Fibroblast of lung (primary cell): ENCODE results near the gene VPS29. TPM values are rescaled to one million over a fixed set of nuclear protein-coding genes. Genes with fewer than 3 reads are reported as not detected.

Experiments
- DNase-seq, 2 donors: peaks; one replicate each; pipeline versions ENCODE4 v3.0.0 to v3.0.0-alpha.2; 2010; ENCODE audit warnings: low read depth in 2 of 2
- H2AFZ ChIP-seq: 2 replicates; pipeline ENCODE4 v1.5.1; 2012; ENCODE audit warnings: low read length, control low read depth, inconsistent platforms
- H3K27ac ChIP-seq: 2 replicates; pipeline ENCODE4 v1.5.1; 2011; ENCODE audit warnings: low read length, control low read depth; ENCODE audit not compliant: insufficient read depth
- H3K27me3 ChIP-seq: 2 replicates; pipeline ENCODE4 v1.5.1; 2011; ENCODE audit warnings: mild to moderate bottlenecking, low read length; ENCODE audit not compliant: control insufficient read depth, insufficient read depth
- H3K36me3 ChIP-seq: 2 replicates; pipeline ENCODE4 v1.5.1; 2011; ENCODE audit warnings: low read length; ENCODE audit not compliant: control insufficient read depth, insufficient read depth
- H3K4me1 ChIP-seq: 2 replicates; pipeline ENCODE4 v1.5.1; 2011; ENCODE audit warnings: low read length; ENCODE audit not compliant: control insufficient read depth, insufficient read depth; ENCODE audit errors: extremely low read depth
- H3K4me2 ChIP-seq: 2 replicates; pipeline ENCODE4 v1.5.1; 2011; ENCODE audit warnings: low read length, control low read depth; ENCODE audit not compliant: insufficient read depth; ENCODE audit errors: extremely low read depth
- H3K4me3 ChIP-seq, 4 experiments: fragments of 200-600 bp in 1 of 4; sonication (generic) in 1 of 4; replicated peaks in 1 of 4; 2 replicates each; pipeline ENCODE4 v1.5.1; 2011 to 2016; ENCODE audit warnings: low read length in 4 of 4, low read depth in 3 of 4, mild to moderate bottlenecking in 3 of 4, control low read depth in 2 of 4, inconsistent platforms in 1 of 4, mixed read lengths in 1 of 4; ENCODE audit not compliant: insufficient read depth in 1 of 4; ENCODE audit errors: control extremely low read depth in 1 of 4
- H3K79me2 ChIP-seq: 2 replicates; pipeline ENCODE4 v1.5.1; 2012; ENCODE audit warnings: mild to moderate bottlenecking, low read length, inconsistent platforms; ENCODE audit not compliant: control insufficient read depth, insufficient read depth
- H3K9ac ChIP-seq: 2 replicates; pipeline ENCODE4 v1.5.1; 2011; ENCODE audit warnings: mild to moderate bottlenecking, low read length, control low read depth; ENCODE audit not compliant: insufficient read depth
- H3K9me3 ChIP-seq: 2 replicates; pipeline ENCODE4 v1.5.1; 2012; ENCODE audit warnings: low read depth, low read length; ENCODE audit not compliant: control insufficient read depth, insufficient read depth
- H4K20me1 ChIP-seq: 2 replicates; pipeline ENCODE4 v1.5.1; 2011; ENCODE audit warnings: low read length; ENCODE audit not compliant: control insufficient read depth, insufficient read depth; ENCODE audit errors: extremely low read depth
- CTCF ChIP-seq, 2 donors: IDR thresholded peaks in 1 of 2; conservative IDR thresholded peaks in 1 of 2; 1 replicate in 1 of 2; 2 replicates in 1 of 2; pipeline ENCODE4 v1.5.1; 2011 to 2012; ENCODE audit warnings: low read length in 2 of 2, control low read depth in 1 of 2, inconsistent platforms in 1 of 2, low read depth in 1 of 2, mild to moderate bottlenecking in 1 of 2
- EZH2 ChIP-seq: IDR thresholded peaks from 2 replicates; pipeline ENCODE4 v1.5.1; 2012; ENCODE audit warnings: low read length, control low read depth, mild to moderate bottlenecking; ENCODE audit errors: missing control alignments
- polyA plus RNA-seq, 2 donors: library from polyadenylated mRNA; depleted of rRNA in 1 of 2; stranded (reverse) in 1 of 2; unstranded in 1 of 2; fragments of >200 nt; gene quantifications; 2 replicates each; pipeline ENCODE4 v1.2.1, GENCODE V29; 2011 to 2012; ENCODE audit warnings: missing spikeins in 1 of 2
- total RNA-seq: library from RNA; depleted of rRNA; stranded (reverse); fragments of >200 nt; gene quantifications from 2 replicates; pipeline ENCODE4 v1.2.1, GENCODE V29; 2014

VPS29 gene
- total and polyA plus RNA-seq, 2 donors (not counting 1 experiment from before 2014, with no cell fraction given): 52.2 to 210 TPM

- Histone ChIP-seq H3K4me2 (no peak overlapping the region), H3K9me3 (no peaks in the 10 kb centered on the region), H4K20me1 (no peaks in the 10 kb centered on the region), H3K4me1 (no peaks in the 10 kb centered on the region), H3K79me2 (peaks cover 13% of the 10 kb centered on the region), H3K27ac (no peak overlapping the region), H3K4me3 (no peak overlapping the region), H3K36me3 (no peaks in the 10 kb centered on the region), H3K9ac (no peak overlapping the region), H2AFZ (no peak overlapping the region), H3K27me3 (no peaks in the 10 kb centered on the region)
- DNase-seq: no peak
- no peak for TF ChIP-seq EZH2
- TF ChIP-seq CTCF (conservative IDR thresholded peaks at IDR 0.05 in 1 of 2, IDR thresholded peaks at IDR 0.05 in 1 of 2; ENCODE audit: low read depth in 1 of 2, low read length in 2 of 2): no peak
Measured at GRCh38 chr12:110453569-110454296, 48.2 kb downstream of the VPS29 start.

DNA sequence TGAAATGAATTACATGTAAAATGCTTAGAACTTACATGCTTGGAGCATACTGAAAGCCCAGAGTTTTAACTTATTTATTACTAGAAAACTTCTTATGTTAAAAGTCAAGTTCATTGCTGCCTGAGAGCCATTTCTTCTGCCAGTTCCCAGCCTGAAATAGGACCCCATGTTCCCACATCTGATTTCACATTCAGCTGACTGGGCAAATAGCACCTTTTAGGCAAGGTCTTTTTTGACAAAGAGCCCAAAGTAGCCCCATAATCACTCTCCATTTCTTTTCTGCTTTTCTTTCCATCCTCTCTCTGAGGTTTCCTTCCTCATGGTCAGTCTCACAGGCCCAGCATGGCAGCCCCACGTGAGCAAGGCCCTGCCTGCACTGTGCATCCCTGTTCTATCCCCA, 50.6 kb downstream of the VPS29 start:
- H3K36me3 ChIP-seq: no peaks in the 10 kb centered on the region
- H3K27ac ChIP-seq: no peak overlapping the region
- H4K20me1 ChIP-seq: no peaks in the 10 kb centered on the region
- no peak overlapping the region for H2AFZ ChIP-seq
- no peak overlapping the region for H3K4me2 ChIP-seq
- no peaks in the 10 kb centered on the region for H3K4me1 ChIP-seq
- TF ChIP-seq CTCF (conservative IDR thresholded peaks at IDR 0.05 in 1 of 2, IDR thresholded peaks at IDR 0.05 in 1 of 2; ENCODE audit: low read depth in 1 of 2, low read length in 2 of 2) (no peak), EZH2 (no peak)
- H3K27me3 ChIP-seq: no peaks in the 10 kb centered on the region
- no peak for DNase-seq
- no peaks in the 10 kb centered on the region for H3K9me3 ChIP-seq
- H3K4me3 ChIP-seq: no peak overlapping the region
- peaks cover 36% of the 10 kb centered on the region for H3K79me2 ChIP-seq
- no peak overlapping the region for H3K9ac ChIP-seq

GRCh38 chr12:110449799-110450497, 52.0 kb downstream of the VPS29 start, which contains the start of gene ARPC3:
Gene ARPC3 (minus strand): TSS chr12:110450337. CDS start chr12:110450260, 77 bp downstream.
- Histone ChIP-seq H3K27ac (peak within 1 kb of the TSS; percentile 99), H3K36me3 (no peaks in the 10 kb centered on the region), H3K4me2 (peak within 1 kb of the TSS; percentile 95), H3K27me3 (no peaks in the 10 kb centered on the region), H4K20me1 (no peaks in the 10 kb centered on the region), H3K9ac (peak within 1 kb of the TSS; percentile 97), H3K4me3 (peak within 1 kb of the TSS; percentile 87 to 100 (median 96)), H2AFZ (peak within 1 kb of the TSS; percentile 78), H3K4me1 (no peaks in the 10 kb centered on the region), H3K79me2 (peaks cover 43% of the 10 kb centered on the region), H3K9me3 (no peaks in the 10 kb centered on the region)
- peak; percentile 93 to 94 for DNase-seq
- peak; percentile 68 to 82 for TF ChIP-seq CTCF (conservative IDR thresholded peaks at IDR 0.05 in 1 of 2, IDR thresholded peaks at IDR 0.05 in 1 of 2; ENCODE audit: low read depth in 1 of 2, low read length in 2 of 2)
- TF ChIP-seq EZH2: no peak
